Osteoblast (primary cell): ENCODE measurements around the gene DIS3L2. TPM values are rescaled to one million over a fixed set of nuclear protein-coding genes. Genes with fewer than 3 reads are reported as not detected.
"Not testable (repeated sequence)": the region's sequence is repeated elsewhere in the genome, so short reads cannot be mapped to it uniquely, and the experiment has no call there.

Source experiments
- DNase-seq: peaks from one replicate; pipeline ENCODE4 v3.0.0; 2011; ENCODE audit warnings: low spot score, mixed read lengths; ENCODE audit not compliant: insufficient read length; ENCODE audit errors: missing footprints
- H2AFZ ChIP-seq: 2 replicates; pipeline ENCODE4 v1.6.0; 2011; ENCODE audit warnings: mild to moderate bottlenecking, low read length
- H3K27ac ChIP-seq: 2 replicates; pipeline ENCODE4 v1.5.1; 2011; ENCODE audit warnings: mild to moderate bottlenecking, low read depth, low read length, moderate library complexity
- H3K27me3 ChIP-seq: 2 replicates; pipeline ENCODE4 v1.6.0; 2012; ENCODE audit warnings: mild to moderate bottlenecking, control low read depth, inconsistent platforms, low read length, moderate library complexity; ENCODE audit not compliant: insufficient read depth
- H3K36me3 ChIP-seq: 2 replicates; pipeline ENCODE4 v1.5.1; 2011; ENCODE audit warnings: mild to moderate bottlenecking, low read length, control low read depth, moderate library complexity; ENCODE audit not compliant: insufficient read depth
- H3K4me1 ChIP-seq: 2 replicates; pipeline ENCODE4 v1.5.1; 2011; ENCODE audit warnings: mild to moderate bottlenecking, low read length, control low read depth, moderate library complexity; ENCODE audit not compliant: insufficient read depth
- H3K4me2 ChIP-seq: 2 replicates; pipeline ENCODE4 v1.6.0; 2011; ENCODE audit warnings: mild to moderate bottlenecking, low read length; ENCODE audit not compliant: insufficient read depth
- H3K4me3 ChIP-seq: fragments of 200-600 bp; sonication (generic); 3 replicates; pipeline ENCODE4 v1.5.1; 2012; ENCODE audit warnings: mild to moderate bottlenecking, low read length, inconsistent platforms; ENCODE audit not compliant: insufficient read depth
- H3K79me2 ChIP-seq: 2 replicates; pipeline ENCODE4 v1.6.0; 2012; ENCODE audit warnings: mild to moderate bottlenecking, low read length, control low read depth, inconsistent platforms; ENCODE audit not compliant: insufficient read depth
- H3K9me3 ChIP-seq: 2 replicates; pipeline ENCODE4 v1.5.1; 2011; ENCODE audit warnings: low read depth, low read length, control low read depth
- H4K20me1 ChIP-seq: 2 replicates; pipeline ENCODE4 v1.6.0; 2012; ENCODE audit warnings: mild to moderate bottlenecking, low read length, control low read depth; ENCODE audit not compliant: insufficient read depth
- CTCF ChIP-seq: IDR thresholded peaks from 2 replicates; pipeline ENCODE4 v1.5.1; 2011; ENCODE audit warnings: mild to moderate bottlenecking, low read depth, low read length, moderate library complexity; ENCODE audit errors: extremely low read depth
- total RNA-seq: library from RNA; depleted of rRNA; stranded (reverse); fragments of >200 nt; gene quantifications from 2 replicates; pipeline ENCODE4 v1.2.3, GENCODE V29; 2012

Gene DIS3L2
- total RNA-seq, 1 donor, result 28.2 TPM

GRCh38 chr2:232361646-232362045 is 400.1 kb downstream of the DIS3L2 start:
- H3K4me1 ChIP-seq, result no peaks in the 10 kb centered on the region
- no peak for DNase-seq
- no peaks in the 10 kb centered on the region for H3K79me2 ChIP-seq
- H3K4me3 ChIP-seq, result no peak overlapping the region
- no peak overlapping the region for H3K27ac ChIP-seq
- no peaks in the 10 kb centered on the region for H4K20me1 ChIP-seq
- no peaks in the 10 kb centered on the region for H3K27me3 ChIP-seq
- H3K9me3 ChIP-seq, result no peaks in the 10 kb centered on the region
- H3K36me3 ChIP-seq, result no peaks in the 10 kb centered on the region
- H2AFZ ChIP-seq, result no peak overlapping the region
- no peak for TF ChIP-seq CTCF
- H3K4me2 ChIP-seq, result no peak overlapping the region

- no peaks in the 10 kb centered on the region for H3K4me1 ChIP-seq
- H3K36me3 ChIP-seq, result no peaks in the 10 kb centered on the region
- no peak for TF ChIP-seq CTCF
- DNase-seq, result peak; percentile 25
- H3K4me2 ChIP-seq, result no peak overlapping the region
- H3K27me3 ChIP-seq, result no peaks in the 10 kb centered on the region
- H3K4me3 ChIP-seq, result no peak overlapping the region
- H3K9me3 ChIP-seq, result no peaks in the 10 kb centered on the region
- H4K20me1 ChIP-seq, result no peaks in the 10 kb centered on the region
- H3K27ac ChIP-seq, result no peak overlapping the region
- no peaks in the 10 kb centered on the region for H3K79me2 ChIP-seq
- no peak overlapping the region for H2AFZ ChIP-seq
Observed at GRCh38 chr2:232362174-232362900, 400.8 kb downstream of the DIS3L2 start.

GRCh38 chr2:232363064-232363783 is 401.7 kb downstream of the DIS3L2 start:
- H3K9me3 ChIP-seq, H3K27me3 ChIP-seq, H3K4me3 ChIP-seq, H3K4me1 ChIP-seq, H3K79me2 ChIP-seq, H4K20me1 ChIP-seq, H3K27ac ChIP-seq, H3K36me3 ChIP-seq, DNase-seq: not testable (repeated sequence)
- peak overlapping the region; percentile 88 for H2AFZ ChIP-seq
- H3K4me2 ChIP-seq, result peak overlapping the region; percentile 76

GRCh38 chr2:232363784-232364615 is 402.5 kb downstream of the DIS3L2 start:
- Histone ChIP-seq H2AFZ (peak overlapping the region; percentile 88), H4K20me1 (no peaks in the 10 kb centered on the region), H3K79me2 (no peaks in the 10 kb centered on the region), H3K4me3 (peak overlapping the region; percentile 46), H3K27ac (no peak overlapping the region), H3K27me3 (no peaks in the 10 kb centered on the region), H3K4me2 (peak overlapping the region; percentile 76), H3K36me3 (no peaks in the 10 kb centered on the region), H3K4me1 (no peaks in the 10 kb centered on the region), H3K9me3 (no peaks in the 10 kb centered on the region)
- DNase-seq, result peak; percentile 77
- TF ChIP-seq CTCF, result no peak

- peak; percentile 22 for DNase-seq
- not testable (repeated sequence) for H3K27me3 ChIP-seq, H3K27ac ChIP-seq
Observed at GRCh38 chr2:232364806-232365594, 403.5 kb downstream of the DIS3L2 start.

More at GRCh38 chr2:232364806-232365594, 403.5 kb downstream of the DIS3L2 start:
- H3K79me2 ChIP-seq, H3K9me3 ChIP-seq, H2AFZ ChIP-seq, H3K4me1 ChIP-seq, H3K4me3 ChIP-seq, H3K4me2 ChIP-seq, H3K36me3 ChIP-seq, H4K20me1 ChIP-seq: not testable (repeated sequence)
